HG03039 (cell line): ENCODE results near the gene FIGNL2.
"Not testable (repeated sequence)": the region's sequence is repeated elsewhere in the genome, so short reads cannot be mapped to it uniquely, and the experiment has no call there.

ENCODE experiments used
- ATAC-seq: cut with Tn5 transposase; IDR thresholded peaks from one replicate; pipeline ENCODE4 v1.9.1; 2021; ENCODE audit warnings: mild to moderate bottlenecking, moderate library complexity; ENCODE audit not compliant: unreplicated experiment

The FIGNL2 gene

GRCh38 chr12:51818566-51819300, 29.8 kb downstream of the FIGNL2 start:
- ATAC-seq = no peak

- ATAC-seq = no peak
Measured at GRCh38 chr12:51818086-51818485, 30.4 kb downstream of the FIGNL2 start.

- ATAC-seq = no peak
Measured at GRCh38 chr12:51817027-51817953, 31.2 kb downstream of the FIGNL2 start.

- no peak for ATAC-seq
Measured at GRCh38 chr12:51815571-51815970, 32.9 kb downstream of the FIGNL2 start.

- no peak for ATAC-seq
Measured at GRCh38 chr12:51814311-51815088, 34.0 kb downstream of the FIGNL2 start.

- no peak for ATAC-seq
Measured at GRCh38 chr12:51813931-51814310, 34.6 kb downstream of the FIGNL2 start.

GRCh38 chr12:51812871-51813270, 35.6 kb downstream of the FIGNL2 start:
- no peak for ATAC-seq

GRCh38 chr12:51811203-51812202, 37.0 kb downstream of the FIGNL2 start:
- ATAC-seq = no peak

GRCh38 chr12:51809193-51809592, 39.3 kb downstream of the FIGNL2 start:
- no peak for ATAC-seq

- no peak for ATAC-seq
Measured at GRCh38 chr12:51806896-51807295, 41.6 kb downstream of the FIGNL2 start.

- no peak for ATAC-seq
Measured at GRCh38 chr12:51801027-51801426, 47.5 kb downstream of the FIGNL2 start.

- no peak for ATAC-seq
Measured at GRCh38 chr12:51798501-51798900, 50.0 kb downstream of the FIGNL2 start.

- not testable (repeated sequence) for ATAC-seq
Measured at GRCh38 chr12:51798051-51798450, 50.5 kb downstream of the FIGNL2 start.

- no peak for ATAC-seq
Measured at GRCh38 chr12:51797301-51797700, 51.2 kb downstream of the FIGNL2 start.

GRCh38 chr12:51793201-51793600, 55.3 kb downstream of the FIGNL2 start:
- ATAC-seq = no peak

GRCh38 chr12:51792417-51792816, 56.1 kb downstream of the FIGNL2 start:
- ATAC-seq = no peak

GRCh38 chr12:51788876-51789275, 59.6 kb downstream of the FIGNL2 start:
- ATAC-seq = no peak

GRCh38 chr12:51785906-51786305, 62.6 kb downstream of the FIGNL2 start:
- no peak for ATAC-seq

GRCh38 chr12:51784688-51785087, 63.8 kb downstream of the FIGNL2 start:
- no peak for ATAC-seq

- no peak for ATAC-seq
Measured at GRCh38 chr12:51779876-51780275, 68.6 kb downstream of the FIGNL2 start.
